GM21825 (cell line): ENCODE measurements around the gene SH3PXD2A.

Experiments
- ATAC-seq: cut with Tn5 transposase; IDR thresholded peaks from one replicate; pipeline ENCODE4 v1.9.1; 2021; ENCODE audit warnings: mild to moderate bottlenecking, moderate library complexity; ENCODE audit not compliant: unreplicated experiment

SH3PXD2A gene

GRCh38 chr10:103834436-103835095 lies 20.8 kb downstream of the SH3PXD2A start:
- no peak for ATAC-seq

- ATAC-seq, result no peak
These were observed 21.5 kb downstream of the SH3PXD2A start for GRCh38 chr10:103833731-103834365.

- ATAC-seq, result no peak
These were observed 22.6 kb downstream of the SH3PXD2A start for GRCh38 chr10:103832806-103833205.

- no peak for ATAC-seq
These were observed 25.4 kb downstream of the SH3PXD2A start for GRCh38 chr10:103829838-103830465.

- ATAC-seq, result no peak
These were observed 26.1 kb downstream of the SH3PXD2A start for GRCh38 chr10:103829278-103829677.

- no peak for ATAC-seq
These were observed 26.7 kb downstream of the SH3PXD2A start for GRCh38 chr10:103828587-103829197.

GRCh38 chr10:103828107-103828506 lies 27.3 kb downstream of the SH3PXD2A start:
- no peak for ATAC-seq

GRCh38 chr10:103826885-103827284 lies 28.5 kb downstream of the SH3PXD2A start:
- no peak for ATAC-seq

- no peak for ATAC-seq
These were observed 31.1 kb downstream of the SH3PXD2A start for GRCh38 chr10:103824281-103824680.

- ATAC-seq, result no peak
These were observed 31.6 kb downstream of the SH3PXD2A start for GRCh38 chr10:103823706-103824272.

- ATAC-seq, result no peak
These were observed 32.6 kb downstream of the SH3PXD2A start for GRCh38 chr10:103822800-103823199.

- no peak for ATAC-seq
These were observed 33.2 kb downstream of the SH3PXD2A start for GRCh38 chr10:103822107-103822716.

GRCh38 chr10:103820101-103821062 lies 35.0 kb downstream of the SH3PXD2A start:
- ATAC-seq, result no peak

GRCh38 chr10:103819493-103819892 lies 35.9 kb downstream of the SH3PXD2A start:
- ATAC-seq, result no peak

- ATAC-seq, result no peak
These were observed 36.5 kb downstream of the SH3PXD2A start for GRCh38 chr10:103818765-103819374.

- ATAC-seq, result no peak
These were observed 37.3 kb downstream of the SH3PXD2A start for GRCh38 chr10:103818105-103818504.

- no peak for ATAC-seq
These were observed 38.9 kb downstream of the SH3PXD2A start for GRCh38 chr10:103816431-103816830.

GRCh38 chr10:103814626-103815370 lies 40.6 kb downstream of the SH3PXD2A start:
- no peak for ATAC-seq

GRCh38 chr10:103814105-103814504 lies 41.3 kb downstream of the SH3PXD2A start:
- ATAC-seq, result no peak
